ENCODE measurements around the gene CMAS. TPM values are rescaled to one million over a fixed set of nuclear protein-coding genes. Genes with fewer than 3 reads are reported as not detected.
"Not testable (repeated sequence)": the region's sequence is repeated elsewhere in the genome, so short reads cannot be mapped to it uniquely, and the experiment has no call there.

The CMAS gene
- total RNA-seq (2014; rRNA removed; shearing (Covaris generic)) = 26.0 and 27.2 TPM in 2 replicates

GRCh38 chr12:22046090-22046967 lies at the start of gene CMAS:
CMAS (plus strand) TSS chr12:22046218; CDS start chr12:22046304, 86 bp downstream.
- peak; percentile 83 for DNase-seq (ENCODE audit: low spot score)

GRCh38 chr12:21998295-21998694 lies 47.7 kb upstream of the CMAS start:
- DNase-seq (ENCODE audit: low spot score) = no peak

DNA sequence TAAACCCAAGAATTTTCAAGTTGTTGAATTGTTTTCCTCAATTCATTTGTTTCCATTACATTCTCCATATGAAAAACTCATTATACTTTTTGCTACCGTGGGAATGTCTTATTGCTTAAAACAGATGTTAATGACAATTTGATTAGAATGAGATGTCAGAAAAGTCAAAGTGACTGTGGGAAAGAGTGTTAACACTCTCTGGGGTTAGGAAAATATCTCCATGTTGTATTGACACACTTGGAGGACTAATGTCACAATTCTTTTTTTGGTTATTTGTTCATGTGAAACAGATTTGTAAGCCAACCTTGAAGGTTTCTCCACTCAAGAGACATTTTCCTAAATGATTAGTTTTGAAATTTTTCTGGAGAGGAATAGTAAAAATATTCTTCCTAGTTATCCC lies 47.2 kb upstream of the CMAS start:
- no peak for DNase-seq (ENCODE audit: low spot score)

GRCh38 chr12:22002430-22002829 lies 43.6 kb upstream of the CMAS start:
- DNase-seq (ENCODE audit: low spot score) = no peak

- not testable (repeated sequence) for DNase-seq (ENCODE audit: low spot score)
Observed at GRCh38 chr12:22007794-22008193, 38.2 kb upstream of the CMAS start.

DNA sequence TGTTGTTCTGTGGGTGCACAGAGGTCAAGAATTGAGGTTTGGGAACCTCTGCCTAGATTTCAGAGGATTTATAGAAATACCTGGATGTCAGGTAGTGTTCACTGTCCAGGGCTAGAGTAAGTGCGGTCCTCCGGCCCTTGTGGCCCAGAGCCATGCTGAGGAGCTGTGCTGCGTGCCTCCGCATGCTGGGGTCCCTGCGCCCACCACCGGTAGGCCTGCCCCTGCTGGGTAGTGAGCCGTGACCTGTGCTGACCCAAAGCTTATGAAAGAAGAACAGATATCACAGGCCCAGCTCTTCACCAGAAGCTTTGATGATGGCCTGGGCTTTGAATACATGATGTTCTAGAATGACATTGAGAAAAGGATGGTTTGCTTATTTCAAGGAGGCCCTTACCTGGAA lies 37.8 kb upstream of the CMAS start:
- DNase-seq (ENCODE audit: low spot score) = no peak

DNA sequence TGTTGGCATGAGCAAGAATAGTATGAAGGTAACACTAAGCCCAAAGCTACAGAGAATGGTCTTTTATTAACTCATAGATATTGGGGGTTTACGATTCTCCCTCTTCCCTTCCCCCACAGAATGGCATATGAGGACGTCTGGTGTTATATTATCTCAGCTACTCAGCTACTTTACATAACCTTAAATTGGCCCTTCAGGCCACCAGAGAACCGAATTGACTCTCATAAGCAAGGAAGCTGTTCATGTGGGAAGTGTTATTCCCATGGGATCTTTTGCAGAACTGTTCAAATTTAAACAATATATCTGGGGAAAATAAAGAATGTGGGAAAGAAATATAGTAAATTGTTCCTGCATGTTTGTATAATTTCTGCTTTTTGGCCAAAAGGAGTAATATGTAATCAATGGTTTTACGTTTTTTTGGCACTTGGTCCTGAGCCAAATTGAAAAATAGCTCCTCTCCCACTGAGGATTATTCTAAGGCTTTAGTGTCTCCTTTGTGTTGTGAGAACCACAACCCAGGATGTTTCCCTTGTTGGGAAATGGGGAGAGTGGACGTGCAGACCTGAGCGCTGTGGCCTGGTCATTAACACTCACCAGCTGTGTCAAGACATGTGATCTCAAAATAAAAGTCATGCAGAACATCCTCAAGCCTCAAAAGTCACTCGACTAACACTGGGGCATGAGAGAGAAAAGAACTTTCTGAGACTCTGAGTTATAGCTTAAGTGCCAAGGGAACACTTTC lies 31.8 kb upstream of the CMAS start:
- no peak for DNase-seq (ENCODE audit: low spot score)

DNA sequence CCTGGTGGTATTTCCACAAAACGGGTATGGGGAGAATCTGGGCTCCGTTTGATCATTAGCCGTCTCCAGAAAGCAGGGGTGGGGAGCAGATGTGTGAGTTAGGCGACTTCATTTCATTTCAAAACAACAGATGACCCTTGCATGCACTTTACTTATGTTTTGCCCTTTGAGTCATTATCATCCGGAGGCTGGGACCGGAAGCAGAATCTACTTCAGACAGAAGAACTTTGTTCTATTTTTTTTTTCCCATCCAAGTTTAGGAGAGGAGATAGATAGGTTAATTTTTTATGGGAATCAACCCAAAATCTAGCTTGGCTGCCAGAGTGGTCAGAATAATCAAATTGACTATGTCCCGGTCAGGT lies 31.3 kb upstream of the CMAS start:
- DNase-seq (ENCODE audit: low spot score) = no peak

DNA sequence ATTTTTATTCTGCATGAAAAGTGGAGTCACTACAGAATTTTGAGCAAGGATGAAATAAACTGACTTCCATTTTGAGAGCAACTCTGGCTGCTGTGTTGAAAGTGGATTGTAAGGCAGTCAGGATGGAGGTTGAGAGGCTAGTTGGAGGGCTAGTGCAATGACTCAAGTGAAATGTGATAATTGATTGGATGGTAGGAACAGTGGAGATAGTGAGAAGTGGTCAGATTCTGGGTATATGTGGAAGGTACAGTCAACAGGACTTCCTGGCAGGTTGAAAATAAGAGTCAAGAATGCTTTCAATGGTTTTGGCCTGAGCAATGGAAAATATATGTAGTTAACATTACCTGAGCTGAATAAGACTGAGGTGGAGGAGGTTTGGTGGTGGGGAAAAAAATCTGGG lies 29.0 kb upstream of the CMAS start:
- DNase-seq (ENCODE audit: low spot score) = no peak

GRCh38 chr12:22018860-22019259 lies 27.2 kb upstream of the CMAS start:
- peak; percentile 49 for DNase-seq (ENCODE audit: low spot score)

- not testable (repeated sequence) for DNase-seq (ENCODE audit: low spot score)
Observed at GRCh38 chr12:22023489-22023888, 22.5 kb upstream of the CMAS start.

GRCh38 chr12:22029491-22029890 lies 16.5 kb upstream of the CMAS start:
- DNase-seq (ENCODE audit: low spot score) = no peak

GRCh38 chr12:22029991-22030390 lies 16.0 kb upstream of the CMAS start:
- no peak for DNase-seq (ENCODE audit: low spot score)

DNA sequence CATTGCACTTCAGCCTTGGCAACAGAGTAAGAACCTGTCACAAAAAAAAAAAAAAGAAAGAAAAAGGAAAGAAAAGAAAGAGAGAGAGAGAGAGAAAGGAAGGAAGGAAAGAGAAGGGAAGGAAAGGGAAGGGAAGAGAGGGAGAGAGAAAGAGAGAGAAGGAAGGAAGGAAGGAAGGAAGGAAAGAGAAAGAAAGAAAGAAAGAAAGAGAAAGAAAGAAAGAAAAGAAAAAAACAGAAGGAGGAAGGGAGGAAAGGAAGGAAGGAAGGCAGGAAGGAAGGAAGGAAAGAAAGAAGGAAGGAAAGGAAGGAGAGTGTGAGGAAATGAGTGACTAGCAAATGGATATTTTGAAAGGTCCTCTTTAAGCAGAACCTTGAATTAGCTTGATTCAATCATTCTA lies 13.3 kb upstream of the CMAS start:
- DNase-seq (ENCODE audit: low spot score) = no peak

DNA sequence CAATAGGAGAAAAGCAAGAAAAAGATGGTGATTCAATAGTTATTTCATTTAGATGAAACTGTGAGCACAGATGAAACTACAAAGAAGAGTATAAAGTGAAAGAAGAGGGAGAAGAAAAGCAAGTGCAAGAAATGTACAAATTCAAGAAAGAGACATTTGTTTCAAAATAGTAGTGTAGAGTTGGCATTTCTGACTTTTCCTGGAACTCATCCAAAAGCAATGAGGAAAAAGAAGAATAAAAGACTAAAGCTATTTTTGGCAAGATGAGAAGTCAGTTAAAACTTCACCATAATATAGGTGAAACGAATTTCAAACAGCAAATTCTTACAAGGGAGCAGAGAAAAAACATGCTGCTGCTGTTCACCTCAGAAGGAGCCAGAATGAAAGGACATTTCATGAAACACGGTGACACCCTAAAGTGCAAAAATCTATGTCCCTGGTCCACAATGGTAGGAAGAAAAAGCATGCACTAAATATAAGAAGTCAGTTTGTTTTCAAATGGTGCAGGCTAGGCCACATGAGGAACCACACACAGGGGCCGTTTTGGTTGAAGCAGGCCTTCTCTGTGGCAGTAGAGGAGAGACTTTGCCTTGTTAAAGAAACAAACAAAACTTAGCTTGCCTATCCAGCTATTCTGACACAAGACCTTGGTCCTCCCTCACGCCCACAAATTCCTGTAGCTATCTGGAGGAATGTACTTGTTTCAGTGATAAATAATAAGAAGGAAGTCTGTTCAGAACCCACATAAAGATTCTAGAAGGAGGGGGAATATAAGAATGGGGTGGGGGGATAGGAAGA lies 11.1 kb upstream of the CMAS start:
- no peak for DNase-seq (ENCODE audit: low spot score)

DNA sequence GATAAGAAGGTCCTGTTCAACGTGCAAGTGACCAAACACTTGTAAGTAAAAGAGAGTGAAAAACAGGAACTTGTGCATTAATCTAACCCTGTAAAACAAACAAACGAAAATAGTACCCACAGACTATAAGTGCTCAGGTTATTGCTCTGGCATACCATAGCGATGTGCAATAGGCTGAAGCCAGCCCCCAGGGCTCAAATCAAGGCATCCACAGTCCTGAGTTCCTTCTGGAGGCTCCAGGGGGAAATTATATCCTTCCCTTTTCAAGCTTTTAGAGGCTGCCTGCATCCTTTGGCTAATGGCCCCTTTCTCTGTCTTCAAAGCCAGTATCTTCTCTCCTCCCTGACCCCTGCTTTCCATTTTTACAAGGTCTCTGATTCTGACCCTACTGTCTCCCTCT lies 8.1 kb upstream of the CMAS start:
- DNase-seq (ENCODE audit: low spot score) = no peak

- DNase-seq (ENCODE audit: low spot score) = no peak
Observed at GRCh38 chr12:22038734-22039133, 7.3 kb upstream of the CMAS start.

DNA sequence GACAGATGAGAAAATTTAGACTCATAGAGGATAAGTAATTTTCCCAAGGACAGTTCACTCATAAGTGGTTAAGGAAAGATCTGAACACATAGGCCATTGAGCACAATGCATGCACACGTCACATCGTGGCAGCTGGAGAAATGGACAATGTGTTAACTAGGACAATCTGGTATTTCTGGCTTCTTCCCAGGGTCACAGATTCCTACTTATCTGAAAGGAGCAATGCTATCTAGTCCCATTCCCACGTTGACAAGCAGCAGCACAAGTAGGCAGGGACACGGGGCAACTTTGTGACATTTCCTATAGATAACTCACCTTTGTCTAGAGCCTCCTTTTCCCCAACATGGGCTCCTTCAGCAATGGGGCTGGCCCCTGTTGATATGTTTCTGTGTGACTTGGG lies 6.7 kb upstream of the CMAS start:
- no peak for DNase-seq (ENCODE audit: low spot score)

GRCh38 chr12:22042976-22043669 lies 2.9 kb upstream of the CMAS start:
- no peak for DNase-seq (ENCODE audit: low spot score)

GRCh38 chr12:22043943-22044342 lies 2.1 kb upstream of the CMAS start:
- DNase-seq (ENCODE audit: low spot score) = no peak

GRCh38 chr12:22044391-22044790 lies 1.6 kb upstream of the CMAS start:
- no peak for DNase-seq (ENCODE audit: low spot score)
